Measurements from ENCODE around the gene COL21A1. TPM values are rescaled to one million over a fixed set of nuclear protein-coding genes. Genes with fewer than 3 reads are reported as not detected.

COL21A1 gene
- total RNA-seq, 4 donors from 2014 or later, result 8.3 to 22.2 (median 9.0) TPM

GRCh38 chr6:56289721-56290120, 42.3 kb upstream of the COL21A1 start:
- DNase-seq (ENCODE audit: extremely low spot score), result no peak
- H3K4me3 ChIP-seq, result no peak overlapping the region
- no peaks in the 10 kb centered on the region for H3K36me3 ChIP-seq
- H3K4me1 ChIP-seq, result peaks cover 5 to 16% (median 9%) of the 10 kb centered on the region in 4 donors
- intact Hi-C loops (cut with DNase I), result loop anchor here (10.0 kb wide), 2 partner anchors 845 to 1015 kb away; no protein-coding TSS in a partner anchor
- H3K27ac ChIP-seq (replicated peaks in 1 of 4), result no peak overlapping the region
- H3K9me3 ChIP-seq, result no peaks in the 10 kb centered on the region
- 88% methylated on average over 6 of the region's 6 CpGs for WGBS
- H3K27me3 ChIP-seq, result no peaks in the 10 kb centered on the region
- TF ChIP-seq EP300 (IDR thresholded peaks at IDR 0.05) (no peak), CTCF (IDR thresholded peaks at IDR 0.05) (no peak), POLR2A (IDR thresholded peaks at IDR 0.05; ENCODE audit: low read depth) (no peak), POLR2AphosphoS5 (IDR thresholded peaks at IDR 0.05) (no peak)

- Histone ChIP-seq H3K4me3 (no peak overlapping the region), H3K27me3 (no peaks in the 10 kb centered on the region), H3K27ac (replicated peaks in 1 of 4) (no peak overlapping the region), H3K9me3 (no peaks in the 10 kb centered on the region), H3K4me1 (peaks cover 5 to 16% (median 9%) of the 10 kb centered on the region in 4 donors), H3K36me3 (no peaks in the 10 kb centered on the region)
- no peak for DNase-seq (ENCODE audit: extremely low spot score)
- intact Hi-C loops (cut with DNase I), result no loop called here
- 91% methylated on average over 2 of the region's 2 CpGs for WGBS
- TF ChIP-seq EP300 (IDR thresholded peaks at IDR 0.05) (no peak), CTCF (IDR thresholded peaks at IDR 0.05) (no peak)
Observed at GRCh38 chr6:56288347-56288746, 41.0 kb upstream of the COL21A1 start.

GRCh38 chr6:56282391-56282790, 35.0 kb upstream of the COL21A1 start:
- Histone ChIP-seq H3K27me3 (no peaks in the 10 kb centered on the region), H3K27ac (replicated peaks in 1 of 4) (no peak overlapping the region), H3K36me3 (no peaks in the 10 kb centered on the region), H3K4me1 (no peaks in the 10 kb centered on the region), H3K9me3 (no peaks in the 10 kb centered on the region), H3K4me3 (no peak overlapping the region)
- DNase-seq (ENCODE audit: extremely low spot score), result no peak
- intact Hi-C loops (cut with DNase I), result no loop called here
- TF ChIP-seq CTCF (IDR thresholded peaks at IDR 0.05), result no peak
- no peak for TF ChIP-seq POLR2AphosphoS5 (IDR thresholded peaks at IDR 0.05)

- Histone ChIP-seq H3K4me3 (no peak overlapping the region), H3K27me3 (no peaks in the 10 kb centered on the region), H3K36me3 (no peaks in the 10 kb centered on the region), H3K9me3 (no peaks in the 10 kb centered on the region), H3K27ac (replicated peaks in 1 of 4) (no peak overlapping the region), H3K4me1 (no peaks in the 10 kb centered on the region)
- intact Hi-C loops (cut with DNase I), result no loop called here
- TF ChIP-seq POLR2AphosphoS5 (IDR thresholded peaks at IDR 0.05), result no peak
- TF ChIP-seq CTCF (IDR thresholded peaks at IDR 0.05), result no peak
- no peak for TF ChIP-seq EP300 (IDR thresholded peaks at IDR 0.05)
- no peak for TF ChIP-seq POLR2A (IDR thresholded peaks at IDR 0.05; ENCODE audit: low read depth)
- 90% methylated on average over 3 of the region's 3 CpGs for WGBS
- no peak for DNase-seq (ENCODE audit: extremely low spot score)
Observed at GRCh38 chr6:56280126-56280525, 32.7 kb upstream of the COL21A1 start.

- intact Hi-C loops (cut with DNase I), result no loop called here
- H3K27me3 ChIP-seq, result no peaks in the 10 kb centered on the region
- WGBS, result 97% methylated on average over 1 of the region's 1 CpG
- H3K9me3 ChIP-seq, result no peaks in the 10 kb centered on the region
- no peaks in the 10 kb centered on the region for H3K36me3 ChIP-seq
- H3K27ac ChIP-seq (replicated peaks in 1 of 4), result no peak overlapping the region
- H3K4me3 ChIP-seq, result no peak overlapping the region
- DNase-seq (ENCODE audit: extremely low spot score), result no peak
- TF ChIP-seq POLR2AphosphoS5 (IDR thresholded peaks at IDR 0.05), result no peak
- no peak for TF ChIP-seq CTCF (IDR thresholded peaks at IDR 0.05)
- no peak for TF ChIP-seq EP300 (IDR thresholded peaks at IDR 0.05)
- no peak for TF ChIP-seq POLR2A (IDR thresholded peaks at IDR 0.05; ENCODE audit: low read depth)
- H3K4me1 ChIP-seq, result no peaks in the 10 kb centered on the region
Observed at GRCh38 chr6:56279331-56280080, 32.1 kb upstream of the COL21A1 start.

Measured in esophagus muscularis mucosa (tissue), 4 donors.